ENCODE data around the gene CRACDL.
"Not testable (repeated sequence)": the region's sequence is repeated elsewhere in the genome, so short reads cannot be mapped to it uniquely, and the experiment has no call there.

CRACDL gene

DNA sequence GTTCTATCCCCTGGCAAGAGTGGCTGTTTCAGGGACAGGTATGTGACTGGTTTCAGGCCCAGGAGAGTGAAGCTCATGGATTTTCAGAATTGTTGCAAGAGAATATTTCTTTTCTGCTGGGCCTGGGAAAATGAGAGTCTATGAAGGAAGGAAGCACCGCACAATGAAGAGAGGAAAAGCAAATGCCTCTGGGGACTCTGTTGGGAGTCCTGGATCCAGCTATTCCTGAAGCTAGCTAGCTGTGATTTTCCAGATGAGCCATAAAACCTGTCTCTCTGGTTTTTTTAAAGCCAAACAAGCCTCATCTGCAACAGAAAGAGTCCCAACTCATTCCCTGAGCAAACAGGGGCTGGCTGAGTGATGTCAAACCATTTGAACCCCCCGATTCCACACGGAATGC, 53.7 kb downstream of the CRACDL start:
- FAIRE-seq = no peak

DNA sequence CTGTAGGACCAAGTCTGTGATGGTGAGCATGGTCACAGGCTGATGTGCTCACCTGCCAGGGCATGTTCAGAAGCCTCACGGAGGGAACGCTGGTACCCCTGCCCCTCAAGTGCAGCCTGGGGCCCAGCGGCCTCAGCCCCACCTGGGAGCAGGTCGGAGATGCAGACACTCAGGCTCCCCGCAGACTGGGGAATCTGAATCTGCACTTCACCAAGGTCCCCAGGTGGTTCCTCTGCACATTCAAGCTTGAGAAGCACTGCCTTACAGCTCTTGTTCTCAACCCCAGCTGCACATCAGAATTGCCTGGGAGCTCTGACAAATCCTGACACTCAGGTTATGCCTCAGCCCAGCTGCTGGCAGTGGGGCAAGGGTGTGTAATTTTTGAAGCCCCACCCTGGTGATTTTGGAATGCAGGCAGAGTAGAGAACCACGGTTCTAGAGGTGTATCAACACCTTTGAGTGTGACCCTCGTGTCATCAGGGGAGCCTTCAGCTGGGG, 54.8 kb downstream of the CRACDL start:
- no peak for FAIRE-seq

DNA sequence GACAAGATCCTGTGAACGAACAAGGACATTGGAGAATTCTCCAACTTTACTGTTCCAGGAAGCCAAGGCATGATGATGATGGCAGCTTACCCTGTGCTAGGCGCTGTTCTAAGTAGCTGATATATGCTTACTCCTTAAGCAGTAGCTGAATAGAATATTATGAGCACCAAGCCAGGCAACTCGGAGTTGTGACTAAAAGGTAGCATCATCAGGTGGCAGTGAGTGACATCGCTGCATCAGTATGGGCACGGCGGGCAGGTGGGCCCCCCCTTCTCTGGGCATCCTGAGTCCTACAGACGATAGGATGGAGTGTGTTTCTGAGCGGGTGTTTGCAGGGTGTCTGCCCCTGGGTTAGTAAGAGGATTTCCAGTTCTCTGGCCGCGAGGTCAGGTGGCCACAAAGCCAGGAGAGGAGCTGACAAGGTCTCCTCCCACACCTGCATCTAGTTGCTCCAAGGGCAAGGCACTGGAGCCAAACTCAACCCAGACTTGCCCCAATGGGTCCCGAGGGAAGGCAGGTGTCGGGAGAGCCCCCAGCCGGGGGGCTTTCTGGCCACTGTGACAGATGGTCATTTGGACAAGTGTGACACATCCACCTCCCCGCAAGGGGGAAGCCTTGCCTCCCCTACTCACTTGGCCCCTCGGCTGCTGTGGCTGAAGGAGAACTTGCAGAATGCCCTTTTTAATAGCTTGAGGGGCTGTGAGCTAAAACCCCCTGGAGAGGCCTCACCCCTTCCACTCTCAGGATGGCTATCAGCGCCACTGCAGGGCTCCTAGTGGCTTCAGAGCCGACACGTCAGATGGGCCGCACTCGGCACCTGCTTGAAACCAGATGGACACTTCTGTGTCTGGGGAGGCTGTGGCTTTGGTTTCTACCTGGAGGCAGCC, 55.5 kb downstream of the CRACDL start:
- no peak for FAIRE-seq

DNA sequence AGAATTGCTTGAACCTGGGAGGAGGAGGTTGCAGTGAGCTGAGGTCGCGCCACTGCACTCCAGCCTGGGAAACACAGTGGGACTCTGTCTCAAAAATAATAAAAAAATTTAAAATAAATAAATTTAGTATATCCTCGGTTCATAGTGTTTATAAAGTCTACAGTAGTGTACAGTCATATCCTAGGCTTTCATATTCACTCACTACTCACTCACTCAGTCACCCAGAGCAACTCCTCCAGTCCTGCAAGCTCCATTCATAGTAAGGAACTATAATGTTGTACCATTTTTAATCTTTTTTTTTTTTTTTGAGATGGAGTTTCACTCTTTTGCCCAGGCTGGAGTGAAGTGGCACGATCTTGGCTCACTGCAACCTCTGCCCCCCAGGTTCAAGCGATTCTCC, 58.4 kb downstream of the CRACDL start:
- not testable (repeated sequence) for FAIRE-seq

DNA sequence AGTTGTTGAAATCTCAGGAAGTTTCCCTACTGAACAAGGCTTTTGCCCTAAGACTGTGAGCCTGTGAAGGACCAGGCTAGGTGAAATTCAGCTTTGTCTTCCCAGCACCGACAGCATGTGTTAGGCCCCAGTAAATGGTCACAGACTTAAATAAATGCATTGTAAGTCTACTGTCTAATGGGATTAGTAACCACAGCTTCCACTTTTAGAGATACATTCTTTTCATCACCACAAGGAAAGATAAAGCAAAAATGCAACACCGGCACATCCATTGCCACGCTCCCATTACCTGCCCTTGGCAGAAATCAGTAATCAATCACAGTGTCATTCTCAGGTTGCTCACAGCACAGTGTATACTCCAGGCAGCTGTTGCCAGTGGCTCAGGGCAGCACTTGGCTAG, 59.3 kb downstream of the CRACDL start:
- no peak for FAIRE-seq

DNA sequence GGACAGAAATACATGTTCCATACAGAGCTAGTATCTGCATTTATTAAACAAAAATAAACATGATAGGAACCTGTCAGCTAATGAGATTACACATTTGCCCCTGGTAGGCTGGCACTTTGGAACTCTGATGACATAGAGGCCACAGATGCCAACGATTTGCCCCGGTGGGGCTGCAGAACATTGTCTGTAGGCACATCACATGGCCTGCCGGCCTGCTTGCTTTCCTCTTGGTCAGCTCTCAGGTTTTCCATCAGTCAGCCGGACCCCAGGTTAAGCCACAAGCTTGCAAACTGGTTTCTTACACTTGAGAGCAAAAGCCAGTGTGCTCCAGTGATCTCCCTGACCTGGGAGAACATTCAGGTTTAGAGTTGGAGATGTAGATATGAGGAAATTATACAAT, 60.3 kb downstream of the CRACDL start:
- FAIRE-seq = no peak

DNA sequence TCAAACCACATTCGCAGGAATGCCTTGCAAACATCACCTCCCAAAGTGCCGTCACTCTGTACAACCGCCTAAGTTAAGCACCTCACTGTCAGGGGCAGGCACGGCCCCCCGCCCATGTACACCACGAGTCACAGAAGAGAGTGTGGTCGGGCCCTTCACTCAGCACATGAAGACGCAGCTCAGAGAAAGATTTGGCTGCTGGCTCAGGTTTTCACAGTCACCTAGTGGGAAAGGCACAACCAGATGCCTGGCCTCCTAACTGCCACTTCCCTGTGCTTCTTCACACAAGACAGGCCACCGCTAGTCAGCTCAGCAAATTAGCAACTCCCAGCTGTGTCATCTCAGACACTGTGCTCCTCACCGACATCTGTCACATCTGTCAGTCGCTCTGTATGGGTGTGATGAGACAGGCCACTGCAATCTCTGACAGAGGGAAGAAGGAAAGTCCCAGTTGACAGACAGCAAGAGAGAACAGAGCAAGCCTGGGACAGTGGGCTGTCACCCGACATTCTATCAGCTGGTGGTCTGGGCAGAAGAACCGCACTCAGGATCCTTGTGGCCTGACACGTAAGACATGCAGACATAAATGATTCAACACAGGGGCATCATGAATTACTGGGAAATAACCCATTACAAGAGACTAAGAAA, 60.8 kb downstream of the CRACDL start:
- no peak for FAIRE-seq

DNA sequence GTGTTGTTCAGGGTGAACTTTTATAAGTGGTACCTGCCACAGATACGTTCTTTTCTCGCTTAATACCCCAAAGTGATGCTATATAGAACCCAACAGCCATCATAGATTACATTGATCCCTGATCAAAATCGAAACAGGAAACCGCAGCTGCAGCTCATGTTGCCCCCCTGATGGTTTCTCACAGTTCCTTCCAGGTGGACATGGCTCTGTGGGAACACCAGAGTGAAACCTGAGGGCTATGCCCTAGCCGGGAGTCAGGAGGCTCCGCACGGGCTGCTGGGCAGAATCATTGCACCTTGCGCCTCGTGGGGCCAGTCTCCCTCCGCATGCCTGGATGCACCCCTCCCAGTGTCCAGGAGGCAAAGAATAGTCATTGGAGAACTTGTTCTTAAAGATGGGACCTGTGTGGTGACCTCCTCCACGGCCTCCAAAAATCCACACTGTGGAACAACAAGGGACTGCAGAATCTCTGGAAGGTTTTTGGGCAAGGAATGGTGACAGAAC, 61.8 kb downstream of the CRACDL start:
- FAIRE-seq = no peak

DNA sequence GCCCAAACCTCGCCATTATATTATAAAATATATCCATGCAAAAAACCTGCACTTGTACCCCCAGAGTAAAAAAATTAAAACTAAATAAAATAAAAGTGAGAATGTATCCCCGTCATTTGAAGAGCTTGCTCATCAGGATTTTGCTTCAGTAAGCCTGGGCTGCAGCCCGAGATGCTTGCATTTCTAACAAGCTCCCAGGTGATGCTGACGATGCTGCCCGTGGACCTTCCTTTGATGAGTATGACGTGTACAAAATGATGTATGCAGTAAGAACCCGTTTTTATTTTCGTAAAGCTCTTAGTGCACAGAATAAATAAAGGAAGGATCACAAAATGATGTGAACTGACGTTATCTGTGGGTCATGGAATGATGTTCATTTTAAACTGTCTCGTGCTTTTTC, 63.5 kb downstream of the CRACDL start:
- no peak for FAIRE-seq

DNA sequence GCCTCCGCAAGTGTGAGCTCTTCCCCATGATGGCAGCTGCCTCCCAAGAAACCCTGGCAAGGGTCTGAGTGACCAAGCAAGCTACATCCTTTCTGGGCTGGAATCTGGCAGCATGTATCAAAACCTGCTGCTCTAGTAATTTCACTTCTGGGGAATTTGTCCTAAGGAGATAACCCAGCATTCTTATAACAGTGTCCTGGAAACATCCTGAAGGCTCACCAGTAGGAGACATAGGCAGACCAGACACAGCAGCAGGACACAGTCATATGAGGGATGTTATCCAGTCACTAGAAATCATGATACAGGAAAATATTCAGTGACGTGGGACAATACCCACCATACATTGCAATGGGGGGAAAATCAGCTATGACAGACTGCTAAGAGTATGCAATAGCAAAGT, 64.5 kb downstream of the CRACDL start:
- FAIRE-seq = no peak

DNA sequence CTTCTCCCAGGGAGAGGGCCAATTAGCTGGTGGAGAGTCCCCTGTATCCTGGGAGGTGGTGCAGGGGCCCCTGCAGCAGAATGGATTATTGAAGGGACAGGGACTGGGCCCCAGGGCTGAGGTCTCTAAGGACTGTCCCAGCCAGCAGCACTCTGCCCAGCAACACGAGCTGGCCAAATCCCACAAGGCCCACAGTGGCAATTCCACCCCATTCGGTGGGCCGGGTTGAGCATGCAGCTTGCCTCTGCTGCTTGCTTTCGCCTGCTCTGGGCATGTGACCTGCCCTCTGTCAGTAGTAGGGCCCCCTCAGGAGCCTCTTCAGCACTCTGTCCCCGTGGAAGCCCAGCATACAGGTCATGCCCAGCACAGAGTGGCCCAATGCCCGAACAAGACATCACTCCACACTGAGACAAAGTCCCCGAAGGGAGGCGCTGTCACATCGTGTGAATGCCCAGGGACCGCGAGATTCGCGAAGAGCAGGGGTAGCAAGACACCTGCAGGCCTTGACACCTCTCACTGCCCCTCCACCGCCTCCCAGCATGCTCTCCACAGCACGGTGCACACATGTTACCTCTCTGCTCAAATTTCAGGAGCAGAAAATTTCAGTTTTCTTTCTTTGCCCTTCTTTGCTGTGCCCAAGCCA, 65.4 kb downstream of the CRACDL start:
- FAIRE-seq = no peak

DNA sequence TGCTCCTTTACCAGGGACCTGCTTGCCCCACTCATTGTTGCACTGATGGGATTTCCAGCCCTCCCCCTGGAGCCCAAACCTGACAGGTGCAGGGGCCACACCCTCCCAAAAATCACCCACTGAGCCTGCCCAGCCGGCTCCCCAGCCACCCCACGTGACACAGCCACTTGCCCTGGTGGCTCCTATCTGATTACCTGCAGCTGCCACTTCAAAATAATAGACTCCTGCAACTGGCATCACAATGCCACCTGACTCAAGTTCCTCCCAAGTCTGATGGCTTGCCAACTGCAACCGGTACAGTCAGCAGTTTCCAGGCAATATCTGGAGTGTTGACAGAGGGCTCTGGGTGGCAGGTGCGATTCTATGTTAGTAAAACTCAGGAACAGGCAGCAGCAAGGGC, 66.2 kb downstream of the CRACDL start:
- FAIRE-seq = no peak

DNA sequence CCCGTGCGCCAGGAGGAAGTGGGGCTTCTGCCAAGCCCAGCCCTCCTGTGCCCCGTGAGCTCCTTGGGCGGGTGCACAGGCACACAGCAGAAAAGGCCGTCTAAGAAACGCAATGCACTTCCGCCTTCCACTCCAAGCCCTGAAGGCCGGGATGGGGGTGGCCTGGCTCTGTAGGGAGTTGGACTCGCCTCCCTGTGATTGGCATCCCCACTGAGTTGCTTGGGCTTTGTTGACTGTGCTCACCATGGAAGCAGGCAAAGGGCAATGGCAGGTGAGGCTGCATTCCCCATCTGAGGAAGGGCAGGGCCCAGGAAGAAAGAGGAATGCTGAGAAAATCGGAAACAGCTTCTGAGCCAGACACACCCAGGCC, 66.8 kb downstream of the CRACDL start:
- no peak for FAIRE-seq

DNA sequence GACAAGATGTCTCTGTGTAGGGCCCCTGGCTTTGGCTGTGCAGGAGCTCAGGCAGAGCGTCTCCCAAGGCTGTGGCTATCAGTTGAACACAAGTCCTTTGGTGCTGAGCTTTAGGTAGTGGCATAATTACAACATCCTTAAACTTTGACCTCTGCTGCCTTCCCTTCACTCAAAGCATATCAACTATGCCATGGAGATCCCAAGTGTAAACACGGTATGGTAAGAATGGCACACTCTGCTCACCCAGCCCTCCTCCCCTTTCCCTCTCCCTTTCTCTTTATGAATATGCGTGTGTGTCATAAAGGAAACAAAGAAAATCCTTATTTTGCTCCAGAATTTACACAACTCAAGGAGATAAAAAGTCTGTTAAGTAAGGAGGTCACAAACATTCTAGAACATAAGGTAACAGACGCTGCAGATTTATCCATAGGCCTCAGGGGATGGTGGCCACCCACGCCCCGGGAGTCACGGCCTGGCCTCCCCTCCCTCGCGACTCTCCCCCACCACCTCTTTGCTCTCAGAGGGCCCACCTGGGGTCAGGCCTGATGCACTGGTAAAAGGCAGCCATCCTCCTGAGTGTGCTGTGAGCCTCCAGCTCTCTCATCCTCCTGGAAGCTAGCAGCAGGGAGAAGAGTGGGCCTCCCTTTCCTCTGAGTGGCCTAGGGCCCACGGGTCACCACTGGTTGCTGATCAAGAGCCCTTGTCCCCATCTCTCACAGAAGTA, 67.3 kb downstream of the CRACDL start:
- no peak for FAIRE-seq

DNA sequence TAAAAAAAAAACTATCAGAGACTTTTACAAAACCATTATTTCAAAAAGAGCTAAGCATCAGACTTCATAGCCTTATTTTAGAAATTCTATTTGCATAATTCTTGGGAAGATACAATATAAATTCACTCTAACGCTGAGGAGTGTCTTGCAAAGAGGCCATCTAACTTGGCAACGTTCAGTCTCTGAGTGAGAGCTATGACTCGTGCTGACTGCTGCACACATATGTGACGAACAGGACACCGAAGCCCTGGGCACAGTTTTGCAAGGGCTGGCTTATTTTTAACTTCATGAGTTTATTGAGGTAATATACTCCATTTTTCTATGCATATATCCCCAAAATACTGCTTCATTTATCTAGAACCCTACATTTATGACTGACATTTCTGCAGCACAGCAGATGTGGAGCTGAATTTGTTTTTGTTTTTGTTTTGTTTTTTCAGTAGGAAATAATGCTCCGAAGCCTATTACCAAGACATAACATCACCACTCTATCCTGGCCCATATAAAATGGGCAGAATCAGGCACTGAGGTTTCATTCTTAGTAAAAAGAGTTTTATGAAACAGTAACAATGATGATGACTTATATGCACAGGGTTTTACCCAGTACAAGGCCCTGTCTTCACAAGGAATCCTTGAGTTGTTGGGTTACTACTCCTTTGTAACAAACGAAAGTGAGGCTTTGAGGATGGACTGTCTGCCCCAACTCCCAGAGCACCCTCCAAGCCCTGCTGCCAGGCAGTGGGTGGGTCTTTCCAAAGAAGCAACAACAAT, 68.3 kb downstream of the CRACDL start:
- no peak for FAIRE-seq

DNA sequence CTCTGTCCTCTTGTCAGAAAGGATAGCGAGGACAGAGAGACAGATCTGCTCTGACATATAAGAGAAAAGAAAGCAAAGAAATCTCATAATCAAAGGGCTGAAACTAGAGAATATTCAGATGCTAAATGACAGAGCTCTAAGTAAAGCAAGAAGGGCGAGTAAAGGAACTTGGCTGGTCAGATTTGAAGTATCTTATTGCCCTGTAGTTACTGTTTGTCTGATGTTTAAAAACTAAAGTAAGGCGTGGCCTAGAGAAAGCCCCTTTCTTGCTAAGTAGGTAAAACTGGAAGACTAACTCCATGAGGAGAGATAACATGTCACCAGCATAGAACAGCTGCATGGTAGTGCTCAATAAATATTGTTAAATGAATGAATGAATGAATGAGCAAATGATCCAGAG, 70.0 kb downstream of the CRACDL start:
- FAIRE-seq = no peak

DNA sequence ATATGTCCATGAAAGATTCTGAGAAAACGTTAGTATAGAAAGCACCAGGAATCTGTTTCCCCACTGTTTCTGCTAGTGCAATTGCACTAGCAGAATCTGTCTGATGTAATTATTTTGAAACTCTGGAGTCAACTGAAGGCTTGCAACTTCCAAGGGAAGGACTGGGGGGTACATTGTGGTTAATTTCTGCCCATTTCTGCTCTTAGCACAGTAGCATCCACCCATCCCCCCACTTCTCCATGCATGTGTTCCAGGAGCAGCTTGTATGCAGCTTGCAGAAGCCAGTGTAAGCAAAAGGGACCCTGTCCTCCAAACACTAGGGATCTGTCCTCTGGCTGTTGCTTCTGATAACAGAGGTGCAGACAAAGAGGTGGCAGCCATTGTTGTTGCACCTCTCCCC, 74.4 kb downstream of the CRACDL start:
- no peak for FAIRE-seq

DNA sequence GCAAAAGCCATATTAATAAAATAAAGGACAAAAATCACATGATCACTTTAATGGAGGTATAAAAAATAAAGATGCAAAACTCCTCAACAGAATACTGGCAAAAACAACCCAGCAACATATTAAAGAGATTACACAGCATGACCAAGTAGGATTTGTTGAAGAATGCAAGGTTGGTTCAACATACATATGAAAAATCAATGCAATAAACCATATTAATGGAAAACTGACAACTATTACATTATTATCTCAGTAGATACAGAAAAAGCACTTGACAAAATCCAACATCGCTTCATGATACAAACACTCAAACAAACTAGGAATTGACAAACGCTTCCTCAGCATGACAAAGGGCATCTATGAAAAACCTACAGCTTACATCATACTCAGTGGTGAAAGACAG, 76.7 kb downstream of the CRACDL start:
- no peak for FAIRE-seq

DNA sequence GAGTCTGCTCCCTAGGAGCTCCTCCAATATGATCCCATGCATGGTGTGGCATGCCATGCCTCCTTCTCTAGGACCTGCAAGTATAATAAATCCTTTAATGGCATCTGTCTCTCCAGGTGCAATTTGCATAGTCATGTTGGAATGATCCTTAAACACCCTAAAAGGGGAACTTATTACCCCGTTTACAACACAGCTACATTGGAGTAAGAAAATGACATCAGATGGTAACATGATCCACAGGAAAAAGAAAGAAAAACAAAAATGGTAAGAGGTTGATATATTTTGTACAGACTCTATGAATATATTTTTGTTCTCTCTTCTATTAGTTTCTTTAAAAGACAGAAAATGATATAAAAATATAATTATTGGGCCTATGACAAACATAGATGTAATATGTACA, 79.0 kb downstream of the CRACDL start:
- FAIRE-seq = no peak

DNA sequence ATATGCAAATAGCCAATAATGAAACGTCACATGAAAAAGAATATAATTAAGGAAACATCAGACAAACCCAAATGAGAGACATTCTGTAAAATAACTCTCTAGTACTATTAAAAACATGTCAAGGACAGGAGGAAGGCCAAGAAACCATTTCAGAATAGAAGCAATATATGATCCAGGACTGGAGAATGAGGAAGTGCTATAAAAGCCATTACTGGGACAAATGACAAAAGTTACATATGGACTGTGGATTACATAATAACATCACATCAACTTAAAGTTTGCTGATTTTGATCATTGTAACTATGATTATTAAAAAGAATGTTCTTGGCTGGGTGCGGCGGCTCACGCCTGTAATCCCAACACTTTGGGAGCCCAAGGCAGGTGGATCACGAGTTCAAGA, 81.3 kb downstream of the CRACDL start:
- FAIRE-seq = no peak

DNA sequence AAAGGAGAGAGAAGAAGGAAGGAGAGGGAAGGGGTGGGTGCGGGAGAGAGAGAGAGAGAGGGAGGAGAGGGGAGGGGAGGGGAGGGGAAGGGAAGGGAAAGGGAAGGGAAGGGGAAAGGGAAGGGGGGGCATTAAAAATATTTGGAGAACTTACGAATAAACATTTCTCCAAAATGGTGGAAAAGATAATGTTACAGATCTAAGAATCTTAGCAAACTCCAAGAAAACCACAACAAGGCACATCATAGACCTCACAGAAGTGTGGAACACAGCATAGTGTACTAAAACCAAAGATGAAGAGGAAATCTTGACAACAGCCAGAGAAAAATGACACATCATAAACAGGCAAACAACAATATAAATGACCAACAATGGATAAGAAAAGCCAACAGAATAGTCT, 83.1 kb downstream of the CRACDL start:
- FAIRE-seq = no peak

DNA sequence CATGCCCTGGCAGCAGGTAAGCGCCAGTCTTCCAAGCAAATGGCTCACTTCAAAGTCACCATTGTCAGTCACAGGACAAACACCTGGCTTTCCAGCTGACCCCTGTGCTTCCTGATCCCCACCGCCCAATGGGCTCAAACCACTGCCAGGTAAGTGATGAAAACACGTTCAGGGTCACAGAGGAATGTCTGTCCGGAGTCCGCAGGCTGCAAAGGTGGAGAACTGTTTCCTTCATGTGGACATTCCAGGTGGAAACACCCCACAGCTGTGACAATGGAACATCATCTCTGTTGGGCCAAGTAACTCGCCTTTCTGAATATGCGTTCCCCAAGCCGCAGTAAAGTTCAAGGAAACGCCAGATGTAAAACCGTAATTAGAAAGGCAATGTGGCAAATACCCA, 86.0 kb downstream of the CRACDL start:
- FAIRE-seq = no peak

All from colon (tissue), 2 donors.